Measurements from ENCODE around the gene OLFML2A. TPM values are rescaled to one million over a fixed set of nuclear protein-coding genes. Genes with fewer than 3 reads are reported as not detected.

OLFML2A gene
- total and polyA plus RNA-seq, 2 of the 13 experiments (the other 11 are each of a cell fraction or from before 2014, with no cell fraction given): 0.01 to 0.02 TPM

- ChIA-PET POLR2A (interaction anchor here (0.8 to 1.4 kb wide), 4 partner anchors 44 to 82 kb away, joined by 3 to 5 read pairs (median 4); no protein-coding TSS in a partner anchor), CTCF (ENCODE audit: low intra/inter-chr PET ratio, low total read pairs) (interaction anchor here (0.7 to 5.0 kb wide), 7 partner anchors 21 to 600 kb away, joined by 3 to 167 read pairs (median 6); partner anchors contain the start of gene WDR38)
- Histone ChIP-seq H3K4me1 (ENCODE audit: insufficient read depth, low read length) (peaks cover 46% of the 10 kb centered on the region), H2AFZ (ENCODE audit: low read length) (no peak overlapping the region), H4K20me1 (ENCODE audit: insufficient read depth, low read length) (peaks cover 4% of the 10 kb centered on the region; the same call in 1 of the 2 replicates), H3K9me3 (ENCODE audit: low read length) (no peaks in the 10 kb centered on the region), H3K27me3 (ENCODE audit: control insufficient read depth in 1 of 2, insufficient read depth in 2 of 2, low read length in 2 of 2) (peaks cover 2 to 22% of the 10 kb centered on the region in 2 experiments; a peak in 4 of 5 replicates), H3K79me2 (ENCODE audit: insufficient read depth, low read length) (peaks cover 11% of the 10 kb centered on the region), H3K4me3 (replicated peaks in 1 of 3; ENCODE audit: insufficient read depth in 1 of 3, low read depth in 2 of 3, low read length in 3 of 3) (peak overlapping the region; percentile 14 to 53 (median 33); a peak in 4 of 6 replicates), H3K27ac (ENCODE audit: extremely low read length, insufficient read depth, low read length) (no peak overlapping the region), H3K36me3 (replicated peaks in 1 of 2; ENCODE audit: control insufficient read depth in 1 of 2, insufficient read depth in 2 of 2, low read length in 2 of 2) (no peaks in the 10 kb centered on the region), H3K4me2 (ENCODE audit: low read depth, low read length) (peak overlapping the region; percentile 84), H3K9ac (ENCODE audit: insufficient read depth, low read depth, low read length) (0 out of 2 replicates have a peak overlapping the region, but pooled peaks have one; percentile 17)
- WGBS (ENCODE audit: low lambda C conversion rate): 16% methylated on average over 15 of the region's 15 CpGs
- intact Hi-C loops (cut with micrococcal nuclease; ENCODE audit: unreplicated experiment): loop anchor here (1.0 to 10.0 kb wide), 3 partner anchors 78 to 600 kb away; partner anchors contain the start of gene SCAI
- DNase-seq (ENCODE audit: low spot score) (peak; percentile 61), FAIRE-seq (peak; percentile 83), ATAC-seq (peak; percentile 47)
- in situ Hi-C loops (cut with HindIII; ENCODE audit: extremely low pct_ligation_motif_present, low pct_unique_long_range_greater_than_20kb): loop anchor here (5.0 to 10.0 kb wide), 2 partner anchors 78 to 600 kb away; partner anchors contain the start of gene WDR38
- BruUV-seq (replicated peaks): no TSS peak
- peak; percentile 63 for TF ChIP-seq SAP130 (CRISPR knock-in tag; IDR thresholded peaks at IDR 0.05; ENCODE audit: low read depth)
- peak; percentile 39; the same call in 1 of the 2 replicates for TF ChIP-seq ZFP91 (CRISPR knock-in tag; IDR thresholded peaks at IDR 0.05; ENCODE audit: borderline replicate concordance)
- TF ChIP-seq RBAK (CRISPR knock-in tag; IDR thresholded peaks at IDR 0.05): no peak
- TF ChIP-seq CTCF (CRISPR knock-in tag; IDR thresholded peaks at IDR 0.05): peak; percentile 90
- peak in 1 of 2 experiments; percentile 63; a peak in 2 of 4 replicates for TF ChIP-seq HMGXB4 (CRISPR knock-in tag; IDR thresholded peaks at IDR 0.05; ENCODE audit: borderline replicate concordance in 1 of 2, low read depth in 1 of 2)
- TF ChIP-seq ELF3 (CRISPR knock-in tag; IDR thresholded peaks at IDR 0.05): peak; percentile 83
- 0 out of 4 replicates have a peak, but pooled peaks of 1 of the 2 experiments have one; percentile 24 for TF ChIP-seq KLF16 (CRISPR knock-in tag; IDR thresholded peaks at IDR 0.05)
- TF ChIP-seq KDM2A (CRISPR knock-in tag; IDR thresholded peaks at IDR 0.05; ENCODE audit: borderline replicate concordance, low read depth): peak; percentile 58; the same call in 1 of the 2 replicates
- TF ChIP-seq ZNF556 (CRISPR knock-in tag; IDR thresholded peaks at IDR 0.05; ENCODE audit: borderline replicate concordance): no peak
- TF ChIP-seq NFKBIZ (CRISPR knock-in tag; IDR thresholded peaks at IDR 0.05): no peak
- no peak for TF ChIP-seq SOX6 (IDR thresholded peaks at IDR 0.05)
- peak; percentile 33; the same call in 1 of the 2 replicates for TF ChIP-seq SOX6 (CRISPR knock-in tag; IDR thresholded peaks at IDR 0.05)
- TF ChIP-seq SPEN (CRISPR knock-in tag; IDR thresholded peaks at IDR 0.05; ENCODE audit: low read depth): 0 out of 2 replicates have a peak, but pooled peaks have one; percentile 28
- no peak for TF ChIP-seq MTA1 (CRISPR knock-in tag; IDR thresholded peaks at IDR 0.05; ENCODE audit: borderline replicate concordance)
Measured at GRCh38 chr9:124774129-124774978, 2.6 kb upstream of the OLFML2A start.

All from HepG2 (cell line).